ENCODE results near the gene SH2D7. TPM values are rescaled to one million over a fixed set of nuclear protein-coding genes. Genes with fewer than 3 reads are reported as not detected.

The SH2D7 gene
- total and polyA plus RNA-seq, 2 donors (not counting 1 experiment from before 2014, with no cell fraction given), result not detected

DNA sequence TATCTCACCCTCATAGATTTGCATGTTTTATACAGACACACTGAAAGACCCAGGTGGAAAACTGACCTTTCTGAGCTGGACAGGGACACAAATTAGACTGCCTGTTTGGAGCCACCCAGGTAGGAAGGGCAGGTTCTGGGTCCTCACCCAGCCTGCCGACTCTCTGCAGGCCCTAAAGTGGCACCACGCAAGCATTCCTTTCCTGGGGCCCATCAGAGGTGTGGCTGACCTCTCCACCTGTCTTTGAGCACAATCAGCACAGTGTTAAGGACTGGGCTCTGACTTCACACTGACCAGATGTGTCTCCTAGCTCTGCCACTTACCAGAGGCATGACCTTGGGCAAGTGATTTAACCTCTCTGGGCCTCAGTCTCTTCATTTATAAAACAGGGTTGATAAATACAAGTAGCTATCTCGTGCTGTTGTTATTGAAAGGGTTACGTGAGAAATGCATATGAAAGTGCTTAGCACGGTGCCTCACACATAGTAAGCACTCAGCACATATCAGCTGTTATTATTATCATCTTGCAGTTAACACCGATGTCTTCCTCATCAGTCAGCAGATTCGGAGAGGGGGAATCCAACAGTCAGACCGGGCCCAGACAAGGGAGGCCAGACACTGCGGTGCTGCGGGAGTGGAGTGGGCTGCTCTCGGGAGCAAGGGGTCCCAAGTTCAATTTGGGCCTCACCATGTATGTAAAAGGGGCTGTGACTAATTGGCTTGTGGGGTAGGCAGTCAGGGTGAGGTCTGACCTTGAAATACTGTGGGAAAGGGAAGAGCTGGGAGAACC, 12.9 kb upstream of the SH2D7 start:
- no peak for ATAC-seq (ENCODE audit: low read depth)
- H3K27ac Mint-ChIP-seq, result no peak overlapping the region
- no peak for DNase-seq
- 96% methylated on average over 10 of the region's 11 CpGs for WGBS (ENCODE audit: insufficient coverage)
- ChIA-PET CTCF (interaction anchor here (1.5 to 1.7 kb wide), 2 partner anchors 29 to 32 kb away, joined by 3 to 9 read pairs; no protein-coding TSS in a partner anchor), POLR2A (interaction anchor here (0.6 kb wide), 1 partner anchor 23 kb away, joined by 12 read pairs; no protein-coding TSS in a partner anchor)
- intact Hi-C loops (cut with micrococcal nuclease), result loop anchor here (5.0 kb wide), 1 partner anchor 892 kb away; no protein-coding TSS in a partner anchor
- Histone ChIP-seq H3K4me3 (ENCODE audit: control extremely low read depth in 1 of 5, extremely low read depth in 1 of 5, insufficient read depth in 1 of 5, low read depth in 2 of 5, low read length in 4 of 5) (no peak overlapping the region), H3K27ac (ENCODE audit: low read length in 2 of 2) (no peak overlapping the region), H3K4me1 (ENCODE audit: control insufficient read depth in 2 of 2, insufficient read depth in 2 of 2, low read length in 2 of 2) (peaks cover 17 to 22% of the 10 kb centered on the region in 2 donors), H2AFZ (ENCODE audit: insufficient read depth, low read depth, low read length, poor library complexity, severe bottlenecking) (no peak overlapping the region), H3K9me3 (ENCODE audit: control extremely low read depth in 1 of 3, control insufficient read depth in 2 of 3, insufficient read depth in 1 of 3, low read length in 2 of 3) (no peaks in the 10 kb centered on the region), H3K79me2 (ENCODE audit: control insufficient read depth, insufficient read depth, low read length) (peaks cover 18% of the 10 kb centered on the region), H3K36me3 (replicated peaks in 1 of 2; ENCODE audit: control extremely low read depth in 1 of 2, control insufficient read depth in 1 of 2, extremely low read depth in 1 of 2, insufficient read depth in 2 of 2, low read length in 1 of 2) (no peaks in the 10 kb centered on the region), H4K20me1 (ENCODE audit: control insufficient read depth, insufficient read depth, low read length, poor library complexity, severe bottlenecking) (peaks cover 4% of the 10 kb centered on the region), H3K27me3 (replicated peaks in 1 of 4; ENCODE audit: control extremely low read depth in 1 of 4, control insufficient read depth in 3 of 4, insufficient read depth in 4 of 4, low read length in 3 of 4) (no peaks in the 10 kb centered on the region), H3K4me2 (replicated peaks; ENCODE audit: low read depth, low read length, poor library complexity, severe bottlenecking) (no peak overlapping the region), H3K9ac (ENCODE audit: low read length) (no peak overlapping the region)
- no peak overlapping the region for H3K4me3 Mint-ChIP-seq
- H3K27me3 Mint-ChIP-seq, result no peaks in the 10 kb centered on the region
- peaks cover 20% of the 10 kb centered on the region for H3K4me1 Mint-ChIP-seq
- no peaks in the 10 kb centered on the region for H3K9me3 Mint-ChIP-seq (ENCODE audit: insufficient read depth)
- TF ChIP-seq EZH2 (IDR thresholded peaks at IDR 0.05; ENCODE audit: borderline replicate concordance, insufficient read depth, low read depth, low read length, poor library complexity, severe bottlenecking), result no peak
- TF ChIP-seq, protein P1, sequence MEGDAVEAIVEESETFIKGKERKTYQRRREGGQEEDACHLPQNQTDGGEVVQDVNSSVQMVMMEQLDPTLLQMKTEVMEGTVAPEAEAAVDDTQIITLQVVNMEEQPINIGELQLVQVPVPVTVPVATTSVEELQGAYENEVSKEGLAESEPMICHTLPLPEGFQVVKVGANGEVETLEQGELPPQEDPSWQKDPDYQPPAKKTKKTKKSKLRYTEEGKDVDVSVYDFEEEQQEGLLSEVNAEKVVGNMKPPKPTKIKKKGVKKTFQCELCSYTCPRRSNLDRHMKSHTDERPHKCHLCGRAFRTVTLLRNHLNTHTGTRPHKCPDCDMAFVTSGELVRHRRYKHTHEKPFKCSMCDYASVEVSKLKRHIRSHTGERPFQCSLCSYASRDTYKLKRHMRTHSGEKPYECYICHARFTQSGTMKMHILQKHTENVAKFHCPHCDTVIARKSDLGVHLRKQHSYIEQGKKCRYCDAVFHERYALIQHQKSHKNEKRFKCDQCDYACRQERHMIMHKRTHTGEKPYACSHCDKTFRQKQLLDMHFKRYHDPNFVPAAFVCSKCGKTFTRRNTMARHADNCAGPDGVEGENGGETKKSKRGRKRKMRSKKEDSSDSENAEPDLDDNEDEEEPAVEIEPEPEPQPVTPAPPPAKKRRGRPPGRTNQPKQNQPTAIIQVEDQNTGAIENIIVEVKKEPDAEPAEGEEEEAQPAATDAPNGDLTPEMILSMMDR (IDR thresholded peaks at IDR 0.05), result no peak

DNA sequence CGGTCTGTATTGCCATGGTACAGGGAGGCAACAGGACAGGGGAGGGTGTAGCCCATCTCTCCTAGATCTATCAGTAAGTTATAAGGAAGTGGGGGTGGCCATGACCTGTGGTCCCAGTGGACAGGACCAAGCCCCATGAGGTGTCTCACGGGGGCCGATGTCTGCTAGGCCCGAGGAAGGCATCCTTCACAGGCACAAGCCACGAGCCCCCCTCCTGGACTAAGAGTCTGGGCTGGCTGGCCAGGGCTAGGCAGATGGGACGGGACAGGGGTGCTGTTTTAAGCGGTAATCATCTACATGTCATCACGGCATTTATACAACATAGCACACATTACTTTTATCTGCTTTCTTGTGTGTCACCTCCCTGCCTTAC, 12.3 kb upstream of the SH2D7 start:
- WGBS (ENCODE audit: insufficient coverage), result 91% methylated on average over 6 of the region's 8 CpGs
- no peak overlapping the region for H3K27ac Mint-ChIP-seq

More for the DNA sequence above, 12.3 kb upstream of the SH2D7 start:
- Mint-ChIP-seq H3K4me3 (no peak overlapping the region), H3K4me1 (peaks cover 20% of the 10 kb centered on the region), H3K9me3 (ENCODE audit: insufficient read depth) (no peaks in the 10 kb centered on the region), H3K27me3 (no peaks in the 10 kb centered on the region)
- H3K9ac ChIP-seq (ENCODE audit: low read length), result no peak overlapping the region
- H3K79me2 ChIP-seq (ENCODE audit: control insufficient read depth, insufficient read depth, low read length), result peaks cover 17% of the 10 kb centered on the region
- POLR2A ChIA-PET, result no interaction called here
- no peaks in the 10 kb centered on the region for H3K9me3 ChIP-seq (ENCODE audit: control extremely low read depth in 1 of 3, control insufficient read depth in 2 of 3, insufficient read depth in 1 of 3, low read length in 2 of 3)
- H4K20me1 ChIP-seq (ENCODE audit: control insufficient read depth, insufficient read depth, low read length, poor library complexity, severe bottlenecking), result peaks cover 4% of the 10 kb centered on the region
- no peak overlapping the region for H3K4me3 ChIP-seq (ENCODE audit: control extremely low read depth in 1 of 5, extremely low read depth in 1 of 5, insufficient read depth in 1 of 5, low read depth in 2 of 5, low read length in 4 of 5)
- ATAC-seq (ENCODE audit: low read depth) (no peak), DNase-seq (no peak)
- no peaks in the 10 kb centered on the region for H3K36me3 ChIP-seq (replicated peaks in 1 of 2; ENCODE audit: control extremely low read depth in 1 of 2, control insufficient read depth in 1 of 2, extremely low read depth in 1 of 2, insufficient read depth in 2 of 2, low read length in 1 of 2)
- no peak for TF ChIP-seq EZH2 (IDR thresholded peaks at IDR 0.05; ENCODE audit: borderline replicate concordance, insufficient read depth, low read depth, low read length, poor library complexity, severe bottlenecking)
- TF ChIP-seq, protein P1 (IDR thresholded peaks at IDR 0.05), result no peak
- H2AFZ ChIP-seq (ENCODE audit: insufficient read depth, low read depth, low read length, poor library complexity, severe bottlenecking), result no peak overlapping the region
- CTCF ChIA-PET, result interaction anchor here (1.5 to 1.7 kb wide), 2 partner anchors 28 to 32 kb away, joined by 3 to 9 read pairs; no protein-coding TSS in a partner anchor
- intact Hi-C loops (cut with micrococcal nuclease), result no loop called here
- H3K4me1 ChIP-seq (ENCODE audit: control insufficient read depth in 2 of 2, insufficient read depth in 2 of 2, low read length in 2 of 2), result peaks cover 17 to 22% of the 10 kb centered on the region in 2 donors
- H3K27me3 ChIP-seq (replicated peaks in 1 of 4; ENCODE audit: control extremely low read depth in 1 of 4, control insufficient read depth in 3 of 4, insufficient read depth in 4 of 4, low read length in 3 of 4), result no peaks in the 10 kb centered on the region
- H3K4me2 ChIP-seq (replicated peaks; ENCODE audit: low read depth, low read length, poor library complexity, severe bottlenecking), result no peak overlapping the region
- no peak overlapping the region for H3K27ac ChIP-seq (ENCODE audit: low read length in 2 of 2)

Measured in B cell (primary cell).